Measurements from ENCODE around the gene TTLL3. TPM values are rescaled to one million over a fixed set of nuclear protein-coding genes. Genes with fewer than 3 reads are reported as not detected.

Gene TTLL3
- total and polyA plus RNA-seq, 2 of the 13 experiments (the other 11 are each of a cell fraction or from before 2014, with no cell fraction given): 9.5 to 51.2 TPM

GRCh38 chr3:9792405-9793160, 17.5 kb upstream of the TTLL3 start, which contains the start of the genes ARPC4 and TADA3 (continued):
- 0 out of 2 replicates have a peak, but pooled peaks have one; percentile 23 for TF ChIP-seq ZNF543 (CRISPR knock-in tag; IDR thresholded peaks at IDR 0.05)
- peak; percentile 32; the same call in 1 of the 2 replicates for TF ChIP-seq ZBTB38 (CRISPR knock-in tag; IDR thresholded peaks at IDR 0.05)
- peak; percentile 36 for TF ChIP-seq KMT2B (CRISPR knock-in tag; IDR thresholded peaks at IDR 0.05)
- no peak for TF ChIP-seq NONO (IDR thresholded peaks at IDR 0.05)
- TF ChIP-seq NONO (CRISPR knock-in tag; conservative IDR thresholded peaks at IDR 0.05): peak; percentile 67
- TF ChIP-seq MYC (CRISPR knock-in tag; IDR thresholded peaks at IDR 0.05; ENCODE audit: borderline replicate concordance): peak; percentile 60; the same call in 1 of the 2 replicates
- peak; percentile 22; the same call in 1 of the 2 replicates for TF ChIP-seq ZNF747 (CRISPR knock-in tag; IDR thresholded peaks at IDR 0.05; ENCODE audit: borderline replicate concordance)
- TF ChIP-seq CENPBD1 (CRISPR knock-in tag; IDR thresholded peaks at IDR 0.05; ENCODE audit: borderline replicate concordance, low read depth): no peak
- no peak for TF ChIP-seq ZBTB1 (CRISPR knock-in tag; IDR thresholded peaks at IDR 0.05; ENCODE audit: borderline replicate concordance)
- no peak for TF ChIP-seq E2F2 (CRISPR knock-in tag; IDR thresholded peaks at IDR 0.05; ENCODE audit: borderline replicate concordance)
- no peak for TF ChIP-seq MAZ (IDR thresholded peaks at IDR 0.05; ENCODE audit: borderline replicate concordance, low read depth, low read length)
- TF ChIP-seq MAZ (CRISPR knock-in tag; IDR thresholded peaks at IDR 0.05; ENCODE audit: low read depth): peak; percentile 70; the same call in 1 of the 2 replicates
- no peak for TF ChIP-seq ZNF337 (CRISPR knock-in tag; IDR thresholded peaks at IDR 0.05; ENCODE audit: borderline replicate concordance, low read depth)
- TF ChIP-seq NFYC (CRISPR knock-in tag; IDR thresholded peaks at IDR 0.05): no peak; the same call in 1 of the 2 replicates
- 0 out of 2 replicates have a peak, but pooled peaks have one; percentile 4 for TF ChIP-seq ZNF569 (CRISPR knock-in tag; IDR thresholded peaks at IDR 0.05; ENCODE audit: borderline replicate concordance)
- 0 out of 2 replicates have a peak, but pooled peaks have one; percentile 4 for TF ChIP-seq ZBTB43 (CRISPR knock-in tag; conservative IDR thresholded peaks at IDR 0.05)
- peak; percentile 34 for TF ChIP-seq YY1 (IDR thresholded peaks at IDR 0.05; ENCODE audit: insufficient read depth, insufficient replicate concordance, low read depth, low read length)
- 0 out of 2 replicates have a peak, but pooled peaks have one; percentile 14 for TF ChIP-seq KLF6 (CRISPR knock-in tag; IDR thresholded peaks at IDR 0.05)
- peak; percentile 36; the same call in 1 of the 2 replicates for TF ChIP-seq ZNF350 (CRISPR knock-in tag; IDR thresholded peaks at IDR 0.05; ENCODE audit: borderline replicate concordance, low read depth)
- no peak for TF ChIP-seq ZFP62 (CRISPR knock-in tag; IDR thresholded peaks at IDR 0.05)
- TF ChIP-seq KAT8 (CRISPR knock-in tag; IDR thresholded peaks at IDR 0.05): peak; percentile 91
- TF ChIP-seq MZF1 (CRISPR knock-in tag; IDR thresholded peaks at IDR 0.05; ENCODE audit: borderline replicate concordance): no peak
- no peak for TF ChIP-seq EEA1 (CRISPR knock-in tag; IDR thresholded peaks at IDR 0.05; ENCODE audit: borderline replicate concordance)
- TF ChIP-seq PBX2 (CRISPR knock-in tag; IDR thresholded peaks at IDR 0.05): no peak
- no peak for TF ChIP-seq SNAPC5 (CRISPR knock-in tag; IDR thresholded peaks at IDR 0.05; ENCODE audit: borderline replicate concordance)
- TF ChIP-seq ZNF557 (CRISPR knock-in tag; IDR thresholded peaks at IDR 0.05): no peak
- TF ChIP-seq ZNF3 (CRISPR knock-in tag; IDR thresholded peaks at IDR 0.05): no peak

Data from HepG2 (cell line).